ENCODE data around the gene FOXC1.
A peak's percentile ranks its signal among the peaks of the same experiment; 100 is the strongest.

Gene FOXC1

GRCh38 chr6:1612299-1612973, 2.7 kb downstream of the FOXC1 start:
- DNase-seq (ENCODE audit: low spot score): no peak

- DNase-seq (ENCODE audit: low spot score): no peak
Measured at GRCh38 chr6:1612974-1613306, 3.2 kb downstream of the FOXC1 start.

- DNase-seq (ENCODE audit: low spot score): no peak
Measured at GRCh38 chr6:1613346-1613687, 3.6 kb downstream of the FOXC1 start.

DNA sequence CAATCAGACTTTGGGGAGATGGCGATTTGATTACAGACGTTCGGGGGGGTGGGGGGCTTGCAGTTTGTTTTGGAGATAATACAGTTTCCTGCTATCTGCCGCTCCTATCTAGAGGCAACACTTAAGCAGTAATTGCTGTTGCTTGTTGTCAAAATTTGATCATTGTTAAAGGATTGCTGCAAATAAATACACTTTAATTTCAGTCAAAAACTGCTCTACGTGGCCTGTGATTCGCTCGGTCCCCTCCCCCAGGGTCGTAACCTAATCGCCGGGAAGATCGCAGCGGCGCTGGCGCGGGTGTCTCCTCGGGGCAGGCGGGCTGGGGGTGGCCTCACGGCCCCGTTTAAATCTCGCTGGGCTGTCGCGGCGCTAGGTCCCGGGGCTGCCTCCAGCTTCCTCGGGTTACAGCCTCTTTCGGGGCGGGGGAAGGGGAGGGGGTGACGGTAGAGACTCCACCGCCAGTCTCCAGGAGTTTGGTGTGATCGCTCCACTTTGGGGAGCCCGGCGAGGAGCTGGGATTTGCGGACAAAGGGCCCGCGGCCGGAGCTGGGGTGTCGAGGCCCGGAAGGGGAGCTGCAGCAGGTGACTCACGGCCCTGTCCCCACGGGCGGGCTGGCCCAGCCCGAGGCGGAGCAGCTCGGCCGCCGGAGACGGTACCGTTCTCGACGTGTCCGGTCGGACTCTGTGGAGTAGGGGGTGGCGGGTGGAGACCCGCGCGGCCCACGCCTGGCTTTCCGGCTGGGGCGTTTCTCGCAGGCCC, 4.2 kb downstream of the FOXC1 start:
- peak; percentile 53 for DNase-seq (ENCODE audit: low spot score)

DNA sequence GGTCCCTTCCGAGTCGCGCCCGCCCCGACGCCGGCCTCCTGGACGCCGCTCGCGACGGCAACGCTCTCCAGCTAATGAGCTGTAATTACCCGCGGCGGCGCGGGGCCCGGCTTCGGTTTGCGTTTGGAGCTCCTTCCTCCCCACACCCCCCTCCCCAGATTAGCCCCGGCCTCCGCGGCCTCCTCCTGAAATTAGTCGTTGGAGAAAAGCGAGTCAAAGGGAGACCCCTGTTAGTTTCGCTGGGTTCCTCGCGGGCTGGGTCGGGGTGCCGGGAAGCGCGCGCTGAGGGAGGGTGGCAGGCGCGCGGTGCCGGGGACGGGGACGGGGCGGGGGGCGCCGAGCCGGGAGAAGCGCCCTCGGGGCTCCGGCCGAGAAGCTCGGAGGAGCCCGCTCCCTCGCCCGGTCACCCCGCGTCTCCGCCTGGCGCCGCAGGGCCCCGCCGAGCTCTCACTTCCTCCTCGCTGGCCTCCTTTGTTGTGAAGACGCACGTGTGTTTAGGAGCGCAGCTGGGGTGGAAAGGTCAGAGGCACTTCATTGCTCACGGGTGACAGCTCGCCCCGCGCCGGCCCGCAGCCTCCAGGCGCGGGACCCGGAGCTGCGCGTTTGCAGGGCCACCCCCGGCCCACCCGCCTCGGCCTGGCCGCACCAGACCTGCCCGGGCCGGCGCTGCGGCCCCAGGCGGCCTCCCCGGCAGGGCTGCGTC, 4.9 kb downstream of the FOXC1 start:
- no peak for DNase-seq (ENCODE audit: low spot score)

GRCh38 chr6:1615151-1615852, 5.6 kb downstream of the FOXC1 start:
- DNase-seq (ENCODE audit: low spot score): no peak

DNA sequence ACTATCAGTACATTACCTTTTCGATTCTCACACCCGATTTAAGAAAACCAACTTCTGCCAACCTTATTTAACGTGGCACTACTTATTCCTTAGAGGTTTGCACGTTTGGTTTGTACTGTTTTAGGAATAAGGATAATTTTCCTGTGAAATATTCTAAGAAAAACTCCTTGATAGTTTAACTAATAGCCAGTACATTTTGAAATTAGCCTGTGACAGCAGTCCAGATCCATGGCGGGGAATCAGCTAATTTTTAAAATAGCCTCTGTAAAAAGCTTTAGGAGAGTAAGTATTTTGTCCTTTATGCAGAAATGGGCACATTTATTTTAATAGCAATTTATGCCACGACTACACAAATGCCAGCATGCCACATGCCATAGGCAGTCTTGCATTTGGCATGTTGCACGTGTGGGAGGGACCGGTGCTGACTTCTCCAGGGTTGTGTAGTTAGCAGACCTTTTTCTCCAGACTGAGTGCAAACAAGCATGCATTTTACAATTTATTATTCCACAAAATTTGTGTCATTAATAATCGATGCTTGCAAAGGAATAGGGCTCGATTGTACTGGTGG, 6.2 kb downstream of the FOXC1 start:
- no peak for DNase-seq (ENCODE audit: low spot score)

GRCh38 chr6:1616701-1617463, 7.2 kb downstream of the FOXC1 start:
- DNase-seq (ENCODE audit: low spot score): no peak

- no peak for DNase-seq (ENCODE audit: low spot score)
Measured at GRCh38 chr6:1617466-1618310, 8.0 kb downstream of the FOXC1 start.

GRCh38 chr6:1618311-1619097, 8.8 kb downstream of the FOXC1 start:
- DNase-seq (ENCODE audit: low spot score): no peak

DNA sequence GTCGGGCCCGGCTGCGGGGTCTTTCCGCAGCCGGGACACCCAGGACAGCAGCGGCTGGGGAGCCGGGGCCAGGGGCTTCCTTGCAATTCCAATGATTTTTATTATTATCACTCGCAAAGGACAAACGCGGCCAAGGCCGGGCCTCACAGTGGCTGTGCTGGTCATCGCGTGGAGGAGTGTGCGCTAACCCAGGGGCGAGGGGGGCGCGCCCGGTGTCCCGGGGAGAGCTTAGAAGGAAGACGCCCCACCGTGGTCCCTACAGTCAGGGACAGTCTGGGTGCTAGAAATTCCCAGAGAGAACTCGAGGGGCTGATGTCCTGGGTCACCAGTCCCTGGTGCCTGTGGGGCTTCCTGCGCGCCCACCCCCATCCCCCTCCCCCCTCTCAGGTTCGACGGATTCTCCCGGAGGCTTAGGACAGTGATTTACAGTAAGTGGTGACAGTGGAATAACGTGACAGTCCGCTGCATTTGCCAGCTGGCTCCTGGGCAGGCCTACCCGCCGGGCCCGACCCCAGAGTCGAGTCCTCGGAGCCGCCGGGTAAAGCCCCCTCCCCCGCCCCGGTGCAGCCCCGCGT, 9.5 kb downstream of the FOXC1 start:
- no peak for DNase-seq (ENCODE audit: low spot score)

- no peak for DNase-seq (ENCODE audit: low spot score)
Measured at GRCh38 chr6:1619673-1620503, 10.2 kb downstream of the FOXC1 start.

- no peak for DNase-seq (ENCODE audit: low spot score)
Measured at GRCh38 chr6:1620504-1621069, 10.9 kb downstream of the FOXC1 start.

- DNase-seq (ENCODE audit: low spot score): no peak
Measured at GRCh38 chr6:1621070-1621701, 11.5 kb downstream of the FOXC1 start.

GRCh38 chr6:1622220-1622850, 12.6 kb downstream of the FOXC1 start:
- DNase-seq (ENCODE audit: low spot score): no peak

DNA sequence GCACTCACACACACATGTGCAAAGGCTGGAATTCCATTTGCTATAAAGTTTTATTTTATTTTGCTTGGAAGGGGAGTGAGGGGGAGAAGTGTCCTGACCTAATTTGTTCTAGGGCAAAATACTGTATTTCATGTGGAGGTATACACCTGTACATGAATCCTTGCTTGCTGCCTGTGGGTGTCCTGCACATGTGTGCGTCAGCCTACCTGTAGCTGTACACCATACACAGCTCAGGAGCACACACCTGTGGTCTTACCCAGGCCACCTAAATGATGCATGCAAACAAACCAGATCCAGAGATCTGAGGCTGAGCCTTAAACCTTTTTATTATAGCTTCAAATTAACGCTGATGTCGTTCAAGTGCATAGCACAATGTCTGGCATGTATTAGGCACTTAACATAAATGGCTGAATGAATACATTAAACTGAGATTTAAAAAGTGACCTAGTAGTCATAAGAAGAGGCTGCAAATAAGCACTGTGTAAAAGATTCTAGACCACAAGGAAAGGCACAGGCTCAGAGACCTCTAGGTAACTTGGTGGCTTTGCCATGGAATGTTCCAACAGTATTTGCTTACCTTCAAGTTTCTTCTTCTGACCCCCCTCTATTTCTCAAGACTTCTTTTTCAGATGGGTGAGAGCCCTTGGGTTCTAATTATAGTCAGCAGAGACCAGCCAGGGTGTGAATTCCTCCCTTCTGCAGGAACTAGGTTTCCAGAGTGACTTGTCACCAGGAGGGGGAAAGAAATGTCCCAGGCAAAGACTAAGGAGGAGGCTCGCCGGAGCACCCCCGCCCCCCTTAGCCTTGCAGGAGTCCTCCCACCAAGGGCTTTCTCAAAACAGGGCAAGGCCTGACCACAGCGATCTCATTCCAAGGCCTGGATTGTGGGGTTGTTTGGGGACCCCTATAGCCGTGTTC, 13.4 kb downstream of the FOXC1 start:
- DNase-seq (ENCODE audit: low spot score): no peak
